Bronchial epithelial cell (primary cell): Measurements from ENCODE around the gene SH3RF1. TPM values are rescaled to one million over a fixed set of nuclear protein-coding genes. Genes with fewer than 3 reads are reported as not detected.

Source experiments
- DNase-seq: peaks from one replicate; pipeline ENCODE4 v3.0.0-alpha.2; 2010; ENCODE audit warnings: low read depth
- FAIRE-seq: peaks from 2 replicates; lab custom pipeline; 2011; peaks lifted over from hg19 to GRCh38; lab: Jason Lieb, UNC
- H3K27me3 ChIP-seq: 2 replicates; pipeline ENCODE4 v1.5.1; 2011; ENCODE audit warnings: low read length; ENCODE audit not compliant: control insufficient read depth, insufficient read depth
- H3K36me3 ChIP-seq: 2 replicates; pipeline ENCODE4 v1.5.1; 2011; ENCODE audit warnings: low read length; ENCODE audit not compliant: control insufficient read depth, insufficient read depth
- H3K4me3 ChIP-seq: 2 replicates; pipeline ENCODE4 v1.5.1; 2011; ENCODE audit warnings: mild to moderate bottlenecking, low read depth, low read length, control low read depth
- CTCF ChIP-seq: IDR thresholded peaks from 2 replicates; pipeline ENCODE4 v1.5.1; 2011; ENCODE audit warnings: mild to moderate bottlenecking, moderate library complexity, low read length, control low read depth, inconsistent platforms; ENCODE audit not compliant: insufficient read depth, severe bottlenecking
- total RNA-seq: library from RNA; depleted of rRNA; stranded (reverse); fragments of >200 nt; gene quantifications from 2 replicates; pipeline ENCODE4 v1.2.1, GENCODE V29; 2014

The SH3RF1 gene
- total RNA-seq, 1 donor from 2014 or later, result 9.0 TPM

GRCh38 chr4:169131556-169132208, 139.1 kb downstream of the SH3RF1 start:
- TF ChIP-seq CTCF, result no peak
- no peak for DNase-seq
- no peak for FAIRE-seq
- H3K27me3 ChIP-seq, result no peaks in the 10 kb centered on the region
- no peak overlapping the region for H3K4me3 ChIP-seq
- peaks cover 11% of the 10 kb centered on the region for H3K36me3 ChIP-seq

DNA sequence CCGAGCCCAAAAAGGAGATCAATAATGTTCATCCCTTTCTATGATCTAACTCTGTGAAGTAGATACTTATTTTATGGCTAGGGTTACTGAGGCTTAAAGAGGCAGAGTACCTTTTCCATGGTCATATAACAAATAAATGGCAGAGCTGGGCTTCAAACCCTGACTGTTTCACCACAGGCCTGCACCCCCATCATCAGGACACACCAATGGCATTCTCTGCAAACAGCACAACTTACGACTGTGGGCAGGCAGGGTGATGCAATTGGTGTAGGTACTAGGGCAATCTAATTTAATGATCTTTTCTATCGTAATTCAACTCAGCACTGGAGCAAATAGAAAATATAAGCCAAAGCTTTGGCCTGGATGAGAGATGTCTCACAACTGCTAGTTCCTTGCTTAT, 141.9 kb downstream of the SH3RF1 start:
- DNase-seq (no peak), FAIRE-seq (no peak)
- no peak overlapping the region for H3K4me3 ChIP-seq
- H3K36me3 ChIP-seq, result peaks cover 8% of the 10 kb centered on the region
- TF ChIP-seq CTCF, result no peak
- H3K27me3 ChIP-seq, result no peaks in the 10 kb centered on the region

GRCh38 chr4:169127314-169127713, 143.4 kb downstream of the SH3RF1 start:
- no peak for TF ChIP-seq CTCF
- Histone ChIP-seq H3K27me3 (no peaks in the 10 kb centered on the region), H3K4me3 (no peak overlapping the region), H3K36me3 (peaks cover 3% of the 10 kb centered on the region)
- DNase-seq (no peak), FAIRE-seq (no peak)

DNA sequence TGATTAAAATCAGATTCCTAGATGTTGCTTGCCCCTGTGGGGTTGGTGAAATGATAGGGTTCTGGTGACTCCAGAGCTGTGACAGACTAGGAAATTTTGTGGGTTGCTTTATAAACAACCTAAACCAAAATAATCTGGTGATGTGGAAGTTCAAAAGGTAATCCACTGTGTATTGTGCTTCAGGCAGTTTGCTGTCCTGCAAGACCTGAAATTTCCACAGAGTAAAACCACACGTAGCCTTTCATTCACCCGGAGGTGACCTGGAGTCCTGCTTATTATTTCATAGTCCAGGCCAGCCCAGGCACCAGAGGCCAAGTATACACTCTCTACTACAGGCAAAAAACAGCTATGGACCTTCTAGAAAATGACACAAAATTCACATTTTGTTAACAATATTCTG, 146.1 kb downstream of the SH3RF1 start:
- no peak for TF ChIP-seq CTCF
- Histone ChIP-seq H3K27me3 (no peaks in the 10 kb centered on the region), H3K4me3 (no peak overlapping the region), H3K36me3 (peaks cover 6% of the 10 kb centered on the region)
- DNase-seq, result no peak
- no peak for FAIRE-seq

- H3K4me3 ChIP-seq, result no peak overlapping the region
- DNase-seq (no peak), FAIRE-seq (peak; percentile 28)
- TF ChIP-seq CTCF, result no peak
- H3K36me3 ChIP-seq, result peaks cover 7% of the 10 kb centered on the region
- no peaks in the 10 kb centered on the region for H3K27me3 ChIP-seq
Observed at GRCh38 chr4:169122422-169122821, 148.3 kb downstream of the SH3RF1 start.

DNA sequence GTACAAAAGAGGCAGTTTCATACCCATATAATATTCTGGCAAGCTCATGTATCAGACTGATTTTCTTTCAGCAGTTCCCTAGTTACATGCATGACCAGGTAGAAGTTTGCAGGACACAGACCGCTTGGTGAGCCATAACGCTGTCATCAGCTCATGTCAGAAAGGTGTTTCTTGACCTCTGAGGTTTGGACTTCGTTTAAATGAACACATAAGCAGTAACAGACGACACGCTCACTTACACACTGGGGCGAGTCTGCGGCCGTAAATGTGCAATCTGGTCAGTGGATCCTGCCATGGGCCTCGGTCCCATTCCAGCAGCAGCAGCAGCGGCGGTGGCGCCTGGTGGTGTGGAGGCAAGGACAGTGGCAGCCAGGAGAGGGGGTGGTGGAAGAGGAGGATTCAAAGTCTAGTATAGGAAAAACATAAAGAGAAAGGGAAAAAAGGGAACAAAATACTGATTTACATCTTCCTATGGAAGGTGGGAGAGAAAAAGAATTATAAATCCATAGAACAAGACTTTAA, 148.8 kb downstream of the SH3RF1 start:
- Histone ChIP-seq H3K4me3 (no peak overlapping the region), H3K36me3 (peaks cover 8% of the 10 kb centered on the region), H3K27me3 (no peaks in the 10 kb centered on the region)
- no peak for TF ChIP-seq CTCF
- FAIRE-seq (no peak), DNase-seq (peak; percentile 29)
